Choroid plexus epithelial cell (primary cell): ENCODE data around the gene DIAPH2.

Experiments
- DNase-seq: peaks from one replicate; pipeline ENCODE4 v3.0.0-alpha.2; 2010; ENCODE audit warnings: low read depth
- H3K4me3 ChIP-seq: 2 replicates; pipeline ENCODE4 v1.5.1; 2011; ENCODE audit warnings: low read depth, mild to moderate bottlenecking, control low read depth, low read length, moderate library complexity
- CTCF ChIP-seq: conservative IDR thresholded peaks from 2 replicates; pipeline ENCODE4 v1.5.1; 2011; ENCODE audit warnings: low read depth, mild to moderate bottlenecking, control low read depth, inconsistent platforms, low read length, moderate library complexity

The DIAPH2 gene

GRCh38 chrX:97602465-97603258, 918.0 kb downstream of the DIAPH2 start:
- no peak overlapping the region for H3K4me3 ChIP-seq
- TF ChIP-seq CTCF, result no peak
- no peak for DNase-seq

- TF ChIP-seq CTCF, result no peak
- DNase-seq, result no peak
- no peak overlapping the region for H3K4me3 ChIP-seq
Measured at GRCh38 chrX:97605271-97605670, 920.6 kb downstream of the DIAPH2 start.

GRCh38 chrX:97609357-97609756, 924.7 kb downstream of the DIAPH2 start:
- no peak for DNase-seq
- H3K4me3 ChIP-seq, result no peak overlapping the region
- TF ChIP-seq CTCF, result no peak

- no peak for TF ChIP-seq CTCF
- no peak overlapping the region for H3K4me3 ChIP-seq
- no peak for DNase-seq
Measured at GRCh38 chrX:97609938-97610337, 925.3 kb downstream of the DIAPH2 start.

- H3K4me3 ChIP-seq, result no peak overlapping the region
- no peak for TF ChIP-seq CTCF
- DNase-seq, result peak; percentile 70
Measured at GRCh38 chrX:97616883-97617530, 932.4 kb downstream of the DIAPH2 start.

- no peak for DNase-seq
- no peak overlapping the region for H3K4me3 ChIP-seq
- no peak for TF ChIP-seq CTCF
Measured at GRCh38 chrX:97619499-97619898, 934.9 kb downstream of the DIAPH2 start.

GRCh38 chrX:97622111-97622510, 937.5 kb downstream of the DIAPH2 start:
- TF ChIP-seq CTCF, result no peak
- DNase-seq, result no peak
- no peak overlapping the region for H3K4me3 ChIP-seq
